HEK293 (cell line): ENCODE measurements around the gene FBXL4.

Experiments
- CTCF ChIA-PET: fragments of 350-600 bp; formaldehyde crosslinking; extraction: SDS; loops from one replicate; lab custom pipeline; 2021; ENCODE audit warnings: antibody characterized with exemption; lab: Yijun Ruan, JAX
- POLR2A ChIA-PET: fragments of 300-600 bp; formaldehyde crosslinking; extraction: SDS; loops from one replicate; lab custom pipeline; 2020; ENCODE audit warnings: antibody characterized with exemption, inconsistent platforms; lab: Yijun Ruan, JAX
- H3K27ac ChIP-seq: fragments of 200-500 bp; sonication (Bioruptor generic); 2 replicates; pipeline ENCODE4 v1.5.1; 2014; ENCODE audit warnings: low read depth, low read length, control low read depth, inconsistent platforms; ENCODE audit errors: extremely low read depth
- H3K36me3 ChIP-seq, 2 experiments: fragments of 200-500 bp in 1 of 2; sonication (Bioruptor generic) in 1 of 2; 1 replicate in 1 of 2; 2 replicates in 1 of 2; pipeline ENCODE4 v1.5.1; 2014 to 2017; ENCODE audit warnings: inconsistent platforms in 2 of 2, low read length in 2 of 2; ENCODE audit not compliant: control insufficient read depth in 2 of 2, insufficient read depth in 1 of 2
- H3K4me1 ChIP-seq: fragments of 200-500 bp; sonication (Bioruptor generic); 2 replicates; pipeline ENCODE4 v1.5.1; 2014; ENCODE audit warnings: mild to moderate bottlenecking, low read length, inconsistent platforms; ENCODE audit not compliant: control insufficient read depth, insufficient read depth
- H3K4me3 ChIP-seq: 2 replicates; pipeline ENCODE4 v1.5.1; 2011; ENCODE audit warnings: low read depth, mild to moderate bottlenecking, control low read depth, low read length, moderate library complexity
- H3K9me3 ChIP-seq: fragments of 200-500 bp; sonication (Bioruptor generic); 2 replicates; pipeline ENCODE4 v1.5.1; 2014; ENCODE audit warnings: low read depth, low read length, inconsistent platforms; ENCODE audit not compliant: control insufficient read depth, insufficient read depth
- GLI2 ChIP-seq: fragments of 450-650 bp; formaldehyde crosslinking; IDR thresholded peaks from 2 replicates; pipeline ENCODE4; 2017; ENCODE audit warnings: missing biosample characterization, missing genetic modification characterization, low read depth, borderline replicate concordance
- GLIS1 ChIP-seq: fragments of 450-650 bp; formaldehyde crosslinking; IDR thresholded peaks from 2 replicates; pipeline ENCODE4 v1.5.1; 2016; ENCODE audit warnings: missing biosample characterization, missing genetic modification characterization
- GLIS2 ChIP-seq: fragments of 450-650 bp; formaldehyde crosslinking; IDR thresholded peaks from 2 replicates; pipeline ENCODE4 v1.5.1; 2016; ENCODE audit warnings: missing biosample characterization, missing genetic modification characterization
- KLF17 ChIP-seq: fragments of 450-650 bp; formaldehyde crosslinking; IDR thresholded peaks from 2 replicates; pipeline ENCODE4 v1.5.1; 2016; ENCODE audit warnings: missing biosample characterization, missing genetic modification characterization
- PATZ1 ChIP-seq: fragments of 450-650 bp; formaldehyde crosslinking; IDR thresholded peaks from 2 replicates; pipeline ENCODE4 v1.5.1; 2016; ENCODE audit warnings: missing biosample characterization, missing genetic modification characterization
- PBX3 ChIP-seq: sonication (generic); formaldehyde crosslinking; IDR thresholded peaks from 2 replicates; pipeline ENCODE4 v1.8.1; 2022; ENCODE audit warnings: mild to moderate bottlenecking, moderate library complexity, missing genetic modification reagents
- RBAK ChIP-seq: fragments of 450-650 bp; formaldehyde crosslinking; IDR thresholded peaks from 2 replicates; pipeline ENCODE4 v1.5.1; 2016; ENCODE audit warnings: missing biosample characterization, missing genetic modification characterization
- SETDB1 ChIP-seq: IDR thresholded peaks from one replicate; pipeline ENCODE4 v1.6.1; 2017; ENCODE audit warnings: mild to moderate bottlenecking, low read length, moderate library complexity, mixed read lengths; ENCODE audit not compliant: insufficient read length
- TRIM28 ChIP-seq: IDR thresholded peaks from 2 replicates; pipeline ENCODE4 v1.6.1; 2011; ENCODE audit warnings: low read length, control low read depth, borderline replicate concordance
- ZBTB11 ChIP-seq: fragments of 450-650 bp; formaldehyde crosslinking; conservative IDR thresholded peaks from 2 replicates; pipeline ENCODE4 v1.5.1; 2016; ENCODE audit warnings: low read depth, missing biosample characterization, missing genetic modification characterization
- ZIC2 ChIP-seq: fragments of 450-650 bp; formaldehyde crosslinking; IDR thresholded peaks from 2 replicates; pipeline ENCODE4 v1.5.1; 2016; ENCODE audit warnings: missing biosample characterization, missing genetic modification characterization
- ZNF133 ChIP-seq: fragments of 450-650 bp; formaldehyde crosslinking; IDR thresholded peaks from 2 replicates; pipeline ENCODE4 v1.5.1; 2016; ENCODE audit warnings: missing biosample characterization, missing genetic modification characterization
- ZNF140 ChIP-seq: fragments of 450-650 bp; formaldehyde crosslinking; IDR thresholded peaks from 2 replicates; pipeline ENCODE4 v1.5.1; 2016; ENCODE audit warnings: missing biosample characterization, missing genetic modification characterization
- ZNF146 ChIP-seq: fragments of 450-650 bp; formaldehyde crosslinking; IDR thresholded peaks from 2 replicates; pipeline ENCODE4 v1.5.1; 2016; ENCODE audit warnings: missing biosample characterization, missing genetic modification characterization
- ZNF19 ChIP-seq: fragments of 450-650 bp; formaldehyde crosslinking; IDR thresholded peaks from 2 replicates; pipeline ENCODE4; 2016; ENCODE audit warnings: missing biosample characterization, missing genetic modification characterization, low read depth
- ZNF302 ChIP-seq: fragments of 450-650 bp; formaldehyde crosslinking; IDR thresholded peaks from 2 replicates; pipeline ENCODE4 v1.5.1; 2016; ENCODE audit warnings: missing biosample characterization, missing genetic modification characterization, low read depth
- ZNF341 ChIP-seq: fragments of 450-650 bp; formaldehyde crosslinking; IDR thresholded peaks from 2 replicates; pipeline ENCODE4; 2016; ENCODE audit warnings: low read depth, missing biosample characterization, missing genetic modification characterization
- ZNF37A ChIP-seq: fragments of 450-650 bp; IDR thresholded peaks from 2 replicates; pipeline ENCODE4 v1.5.1; 2018; ENCODE audit warnings: missing biosample characterization, missing genetic modification characterization
- ZNF558 ChIP-seq: fragments of 450-650 bp; formaldehyde crosslinking; IDR thresholded peaks from 2 replicates; pipeline ENCODE4 v1.5.1; 2016; ENCODE audit warnings: missing biosample characterization, missing genetic modification characterization
- ZNF561 ChIP-seq: fragments of 450-650 bp; IDR thresholded peaks from 2 replicates; pipeline ENCODE4 v1.5.1; 2018; ENCODE audit warnings: missing biosample characterization, missing genetic modification characterization, borderline replicate concordance
- ZNF610 ChIP-seq: fragments of 450-650 bp; formaldehyde crosslinking; IDR thresholded peaks from 2 replicates; pipeline ENCODE4 v1.5.1; 2016; ENCODE audit warnings: missing biosample characterization, missing genetic modification characterization, borderline replicate concordance
- ZNF704 ChIP-seq: fragments of 450-650 bp; formaldehyde crosslinking; IDR thresholded peaks from 2 replicates; pipeline ENCODE4 v1.5.1; 2016; ENCODE audit warnings: missing biosample characterization, missing genetic modification characterization
- ZNF76 ChIP-seq: fragments of 450-650 bp; formaldehyde crosslinking; IDR thresholded peaks from 2 replicates; pipeline ENCODE4; 2016; ENCODE audit warnings: low read depth, missing biosample characterization, missing genetic modification characterization, borderline replicate concordance
- TF ChIP-seq, protein P1 (sequence below): fragments of 450-650 bp; formaldehyde crosslinking; IDR thresholded peaks from 2 replicates; pipeline ENCODE4; 2016; ENCODE audit warnings: missing biosample characterization, missing genetic modification characterization
- TF ChIP-seq, protein P2 (sequence below): fragments of 450-650 bp; formaldehyde crosslinking; IDR thresholded peaks from 2 replicates; pipeline ENCODE4 v1.5.1; 2016; ENCODE audit warnings: missing biosample characterization, missing genetic modification characterization

Gene FBXL4

DNA sequence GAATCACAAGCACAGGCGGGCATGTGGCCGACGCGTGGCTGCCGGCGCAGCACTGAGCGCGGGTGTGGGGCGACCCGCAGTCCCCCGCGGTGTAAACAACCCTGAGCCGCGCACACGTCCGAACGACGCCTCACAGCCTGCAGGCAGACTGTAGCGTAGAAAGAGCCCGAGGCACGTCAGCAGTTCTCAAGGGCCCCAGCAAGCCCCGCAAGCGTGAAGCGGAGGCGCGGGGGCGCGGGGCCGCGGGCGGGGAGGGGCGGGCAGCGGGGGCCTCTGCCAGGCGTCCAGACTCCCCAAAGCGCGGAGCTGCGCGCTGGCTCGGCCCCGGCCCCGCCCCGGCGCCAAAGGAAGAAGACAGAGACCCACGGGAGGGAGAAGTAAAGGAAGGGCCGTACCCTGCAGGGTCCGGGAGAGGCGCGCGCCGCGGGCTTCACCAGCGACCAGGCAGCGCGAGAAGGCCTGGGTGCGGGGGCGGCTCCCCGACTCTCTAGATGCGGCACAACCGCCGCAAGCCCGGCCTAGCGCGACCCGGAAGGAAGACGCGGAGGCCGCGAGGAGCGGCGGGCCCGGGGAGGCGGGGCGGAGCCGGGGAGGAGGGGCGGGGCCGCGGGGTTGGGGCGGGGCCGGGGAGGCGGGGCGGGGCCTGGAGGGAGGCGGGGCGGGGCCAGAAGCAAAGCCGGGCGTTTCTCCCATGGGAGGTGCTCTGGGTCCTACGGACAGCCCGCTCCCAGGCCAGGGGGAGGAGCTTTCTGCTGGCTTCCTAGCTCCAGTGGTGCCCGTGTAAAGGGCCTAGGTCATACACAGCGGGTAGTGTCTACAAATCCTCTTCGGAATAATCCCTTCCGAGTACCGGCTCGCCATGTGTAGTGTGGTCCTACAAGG, at the start of gene FBXL4:
Gene FBXL4, minus strand, starts transcription at position 536 of the 882 bp plus-strand sequence. CDS start 20,958 bp downstream, outside the sequence.
- Histone ChIP-seq H3K9me3 (no peaks in the 10 kb centered on the region), H3K4me1 (peaks cover 12% of the 10 kb centered on the region), H3K27ac (peak within 1 kb of the TSS; percentile 79), H3K4me3 (peak within 1 kb of the TSS; percentile 89), H3K36me3 (no peaks in the 10 kb centered on the region)
- POLR2A ChIA-PET = interaction anchor here (0.6 to 2.3 kb wide), 9 partner anchors 10 to 118 kb away, joined by 3 to 10 read pairs (median 3); partner anchors contain the start of gene POU3F2
- CTCF ChIA-PET = interaction anchor here (0.6 kb wide), 2 partner anchors 33 to 116 kb away, joined by 3 read pairs; no protein-coding TSS in a partner anchor
- TF ChIP-seq ZNF76 (tag by site-specific recombination) (peak; percentile 27; the same call in 1 of the 2 replicates), ZBTB11 (peak; percentile 70; the same call in 1 of the 2 replicates), PBX3 (CRISPR knock-in tag) (peak; percentile 53; the same call in 1 of the 2 replicates), ZNF140 (tag by site-specific recombination) (no peak), ZNF561 (tag by site-specific recombination) (peak; percentile 48; the same call in 1 of the 2 replicates), KLF17 (tag by site-specific recombination) (0 out of 2 replicates have a peak, but pooled peaks have one; percentile 26), ZNF341 (peak; percentile 44; the same call in 1 of the 2 replicates), ZIC2 (tag by site-specific recombination) (peak; percentile 67), PATZ1 (peak; percentile 85), ZNF302 (no peak), TRIM28 (no peak), GLIS2 (tag by site-specific recombination) (peak; percentile 91), ZNF610 (tag by site-specific recombination) (peak; percentile 92), ZNF558 (tag by site-specific recombination) (peak; percentile 42; the same call in 1 of the 2 replicates), RBAK (tag by site-specific recombination) (no peak), ZNF133 (tag by site-specific recombination) (no peak), ZNF37A (tag by site-specific recombination) (no peak), ZNF704 (tag by site-specific recombination) (no peak), SETDB1 (peak; percentile 34), ZNF19 (tag by site-specific recombination) (no peak), GLIS1 (peak; percentile 40; the same call in 1 of the 2 replicates), ZNF146 (tag by site-specific recombination) (0 out of 2 replicates have a peak, but pooled peaks have one; percentile 6), GLI2 (tag by site-specific recombination) (no peak)
- TF ChIP-seq, protein P1, sequence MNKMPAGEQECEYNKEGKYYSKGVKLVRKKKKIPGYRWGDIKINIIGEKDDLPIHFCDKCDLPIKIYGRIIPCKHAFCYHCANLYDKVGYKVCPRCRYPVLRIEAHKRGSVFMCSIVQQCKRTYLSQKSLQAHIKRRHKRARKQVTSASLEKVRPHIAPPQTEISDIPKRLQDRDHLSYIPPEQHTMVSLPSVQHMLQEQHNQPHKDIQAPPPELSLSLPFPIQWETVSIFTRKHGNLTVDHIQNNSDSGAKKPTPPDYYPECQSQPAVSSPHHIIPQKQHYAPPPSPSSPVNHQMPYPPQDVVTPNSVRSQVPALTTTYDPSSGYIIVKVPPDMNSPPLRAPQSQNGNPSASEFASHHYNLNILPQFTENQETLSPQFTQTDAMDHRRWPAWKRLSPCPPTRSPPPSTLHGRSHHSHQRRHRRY (tag by site-specific recombination) = no peak
- TF ChIP-seq, protein P2, sequence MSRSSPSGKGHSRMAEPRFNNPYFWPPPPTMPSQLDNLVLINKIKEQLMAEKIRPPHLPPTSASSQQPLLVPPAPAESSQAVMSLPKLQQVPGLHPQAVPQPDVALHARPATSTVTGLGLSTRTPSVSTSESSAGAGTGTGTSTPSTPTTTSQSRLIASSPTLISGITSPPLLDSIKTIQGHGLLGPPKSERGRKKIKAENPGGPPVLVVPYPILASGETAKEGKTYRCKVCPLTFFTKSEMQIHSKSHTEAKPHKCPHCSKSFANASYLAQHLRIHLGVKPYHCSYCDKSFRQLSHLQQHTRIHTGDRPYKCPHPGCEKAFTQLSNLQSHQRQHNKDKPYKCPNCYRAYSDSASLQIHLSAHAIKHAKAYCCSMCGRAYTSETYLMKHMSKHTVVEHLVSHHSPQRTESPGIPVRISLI (tag by site-specific recombination) = no peak
